HepG2 (cell line): ENCODE measurements around the gene HPCAL1. TPM values are rescaled to one million over a fixed set of nuclear protein-coding genes. Genes with fewer than 3 reads are reported as not detected.

ENCODE experiments used
- GLI4 ChIP-seq: sonication (generic); formaldehyde crosslinking; IDR thresholded peaks from 2 replicates; pipeline ENCODE4 v1.5.1; 2020; ENCODE audit warnings: missing genetic modification reagents, mild to moderate bottlenecking, moderate library complexity, borderline replicate concordance
- IRF2 ChIP-seq: IDR thresholded peaks from 2 replicates; pipeline ENCODE4 v1.6.1; 2018; ENCODE audit warnings: missing genetic modification reagents, missing compliant biosample characterization
- JDP2 ChIP-seq: sonication (generic); formaldehyde crosslinking; IDR thresholded peaks from 2 replicates; pipeline ENCODE4 v1.8.1; 2022; ENCODE audit warnings: missing genetic modification reagents, borderline replicate concordance
- MIER2 ChIP-seq: IDR thresholded peaks from 2 replicates; pipeline ENCODE4 v1.6.1; 2016; ENCODE audit warnings: missing biosample characterization, missing genetic modification reagents
- NFKB2 ChIP-seq: sonication (generic); formaldehyde crosslinking; IDR thresholded peaks from 2 replicates; pipeline ENCODE4 v1.4.0; 2020; ENCODE audit warnings: missing genetic modification reagents, borderline replicate concordance
- NR2C2 ChIP-seq: sonication (generic); formaldehyde crosslinking; IDR thresholded peaks from 2 replicates; pipeline ENCODE4 v1.4.0; 2020; ENCODE audit warnings: missing genetic modification reagents, mild to moderate bottlenecking, moderate library complexity, borderline replicate concordance
- SALL1 ChIP-seq: sonication (generic); formaldehyde crosslinking; IDR thresholded peaks from 2 replicates; pipeline ENCODE4 v1.8.0; 2022; ENCODE audit warnings: mild to moderate bottlenecking, missing genetic modification reagents
- SOX5 ChIP-seq: IDR thresholded peaks from 2 replicates; pipeline ENCODE4 v1.6.1; 2016; ENCODE audit warnings: borderline replicate concordance
- YEATS2 ChIP-seq: sonication (generic); formaldehyde crosslinking; IDR thresholded peaks from 2 replicates; pipeline ENCODE4 v1.4.0; 2020; ENCODE audit warnings: missing genetic modification reagents, borderline replicate concordance
- ZNF570 ChIP-seq: sonication (generic); formaldehyde crosslinking; IDR thresholded peaks from 2 replicates; pipeline ENCODE4 v1.4.0; 2020; ENCODE audit warnings: mild to moderate bottlenecking, missing genetic modification reagents, borderline replicate concordance
- ZNF616 ChIP-seq: sonication (generic); formaldehyde crosslinking; IDR thresholded peaks from 2 replicates; pipeline ENCODE4 v1.5.0; 2020; ENCODE audit warnings: low read depth, mild to moderate bottlenecking, missing genetic modification reagents
- ZNF7 ChIP-seq: IDR thresholded peaks from 2 replicates; pipeline ENCODE4 v1.6.1; 2016; ENCODE audit warnings: missing biosample characterization, missing genetic modification reagents
- polyA plus RNA-seq, 8 experiments: library from polyadenylated mRNA; depleted of rRNA in 3 of 8; stranded (reverse) in 7 of 8; unstranded in 1 of 8; fragments of >200 nt; fragmentation: Illumina TruSeq in 4 of 8; extraction: Trizol in 4 of 8; gene quantifications; 2 replicates each; pipeline versions ENCODE4 v1.2.1 to v1.2.3, GENCODE V29; 2011 to 2016; ENCODE audit warnings: low read depth in 4 of 8, missing spikeins in 1 of 8, mixed read lengths in 1 of 8; ENCODE audit not compliant: insufficient read depth in 1 of 8
- total RNA-seq, 5 experiments: library from RNA; depleted of rRNA; stranded (reverse); fragments of >200 nt; fragmentation: Illumina TruSeq; extraction: Trizol; gene quantifications; 2 replicates each; pipeline ENCODE4 v1.2.3, GENCODE V29; 2016; ENCODE audit warnings: low read depth in 1 of 5
- TF ChIP-seq, protein P1 (sequence below): sonication (generic); formaldehyde crosslinking; IDR thresholded peaks from 2 replicates; pipeline ENCODE4 v1.4.0; 2020; ENCODE audit warnings: mild to moderate bottlenecking, missing genetic modification reagents
- TF ChIP-seq, protein P2 (sequence below): sonication (generic); formaldehyde crosslinking; IDR thresholded peaks from 2 replicates; pipeline ENCODE4 v1.4.0; 2020; ENCODE audit warnings: missing genetic modification reagents
- TF ChIP-seq, protein P3 (sequence below): sonication (generic); formaldehyde crosslinking; IDR thresholded peaks from 2 replicates; pipeline ENCODE4 v1.5.0; 2020; ENCODE audit warnings: mild to moderate bottlenecking, missing genetic modification reagents
- TF ChIP-seq, protein P4 (sequence below): sonication (generic); formaldehyde crosslinking; IDR thresholded peaks from 2 replicates; pipeline ENCODE4 v1.4.0; 2020; ENCODE audit warnings: missing genetic modification reagents
- TF ChIP-seq, protein P5 (sequence below): fragments of 450-650 bp; IDR thresholded peaks from 2 replicates; pipeline ENCODE4 v1.6.1; 2016

The HPCAL1 gene
- total and polyA plus RNA-seq, 2 of the 13 experiments (the other 11 are each of a cell fraction or from before 2014, with no cell fraction given), result 29.5 to 29.9 TPM

DNA sequence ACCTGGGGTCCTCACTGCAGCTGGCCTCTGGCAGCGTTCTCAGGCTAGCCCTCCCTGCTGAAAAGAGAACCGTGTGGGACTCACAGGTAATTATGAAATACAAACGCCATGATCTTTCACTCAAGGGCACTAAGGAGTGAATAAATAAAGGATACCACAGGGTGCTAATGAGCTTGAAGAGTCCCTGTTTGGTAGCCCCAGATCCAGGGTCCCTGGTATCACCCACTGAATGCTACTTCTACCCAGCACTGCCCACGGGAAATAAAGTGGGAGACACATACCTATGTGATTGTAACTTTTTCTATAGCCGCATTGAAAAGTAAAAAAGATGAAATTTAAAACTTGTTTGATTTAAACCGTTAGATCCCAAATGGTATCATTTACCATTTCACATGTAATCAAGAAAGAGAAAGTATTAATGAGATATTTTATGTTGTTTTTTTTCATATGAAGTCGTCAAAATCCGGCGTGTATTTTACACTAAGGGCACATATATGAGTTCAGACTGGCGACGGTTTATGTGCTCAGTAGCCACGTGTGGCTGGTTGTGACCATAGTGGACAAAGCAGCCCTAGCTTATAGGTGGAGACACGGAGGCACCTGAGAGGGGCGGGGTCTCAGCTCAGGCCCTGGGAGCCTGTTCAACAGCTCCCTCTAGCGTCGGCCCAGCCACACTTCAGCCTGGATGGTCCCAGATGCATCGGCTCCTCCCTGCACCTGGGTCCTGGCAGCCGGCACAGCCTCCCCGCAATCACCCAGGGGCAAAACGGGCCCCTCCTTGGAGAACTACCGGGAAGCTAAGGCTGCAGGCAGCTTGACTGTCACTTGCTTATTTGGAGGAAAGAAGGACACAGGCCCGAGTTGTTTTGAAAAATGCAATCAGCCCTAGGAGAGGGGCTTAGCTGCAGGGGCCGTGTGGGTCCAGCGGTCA lies 106.2 kb downstream of the HPCAL1 start (continued):
- TF ChIP-seq, protein P1, sequence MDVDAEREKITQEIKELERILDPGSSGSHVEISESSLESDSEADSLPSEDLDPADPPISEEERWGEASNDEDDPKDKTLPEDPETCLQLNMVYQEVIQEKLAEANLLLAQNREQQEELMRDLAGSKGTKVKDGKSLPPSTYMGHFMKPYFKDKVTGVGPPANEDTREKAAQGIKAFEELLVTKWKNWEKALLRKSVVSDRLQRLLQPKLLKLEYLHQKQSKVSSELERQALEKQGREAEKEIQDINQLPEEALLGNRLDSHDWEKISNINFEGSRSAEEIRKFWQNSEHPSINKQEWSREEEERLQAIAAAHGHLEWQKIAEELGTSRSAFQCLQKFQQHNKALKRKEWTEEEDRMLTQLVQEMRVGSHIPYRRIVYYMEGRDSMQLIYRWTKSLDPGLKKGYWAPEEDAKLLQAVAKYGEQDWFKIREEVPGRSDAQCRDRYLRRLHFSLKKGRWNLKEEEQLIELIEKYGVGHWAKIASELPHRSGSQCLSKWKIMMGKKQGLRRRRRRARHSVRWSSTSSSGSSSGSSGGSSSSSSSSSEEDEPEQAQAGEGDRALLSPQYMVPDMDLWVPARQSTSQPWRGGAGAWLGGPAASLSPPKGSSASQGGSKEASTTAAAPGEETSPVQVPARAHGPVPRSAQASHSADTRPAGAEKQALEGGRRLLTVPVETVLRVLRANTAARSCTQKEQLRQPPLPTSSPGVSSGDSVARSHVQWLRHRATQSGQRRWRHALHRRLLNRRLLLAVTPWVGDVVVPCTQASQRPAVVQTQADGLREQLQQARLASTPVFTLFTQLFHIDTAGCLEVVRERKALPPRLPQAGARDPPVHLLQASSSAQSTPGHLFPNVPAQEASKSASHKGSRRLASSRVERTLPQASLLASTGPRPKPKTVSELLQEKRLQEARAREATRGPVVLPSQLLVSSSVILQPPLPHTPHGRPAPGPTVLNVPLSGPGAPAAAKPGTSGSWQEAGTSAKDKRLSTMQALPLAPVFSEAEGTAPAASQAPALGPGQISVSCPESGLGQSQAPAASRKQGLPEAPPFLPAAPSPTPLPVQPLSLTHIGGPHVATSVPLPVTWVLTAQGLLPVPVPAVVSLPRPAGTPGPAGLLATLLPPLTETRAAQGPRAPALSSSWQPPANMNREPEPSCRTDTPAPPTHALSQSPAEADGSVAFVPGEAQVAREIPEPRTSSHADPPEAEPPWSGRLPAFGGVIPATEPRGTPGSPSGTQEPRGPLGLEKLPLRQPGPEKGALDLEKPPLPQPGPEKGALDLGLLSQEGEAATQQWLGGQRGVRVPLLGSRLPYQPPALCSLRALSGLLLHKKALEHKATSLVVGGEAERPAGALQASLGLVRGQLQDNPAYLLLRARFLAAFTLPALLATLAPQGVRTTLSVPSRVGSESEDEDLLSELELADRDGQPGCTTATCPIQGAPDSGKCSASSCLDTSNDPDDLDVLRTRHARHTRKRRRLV (CRISPR knock-in tag), result no peak
- peak; percentile 88 for TF ChIP-seq IRF2 (CRISPR knock-in tag)
- no peak; the same call in 1 of the 2 replicates for TF ChIP-seq ZNF570 (CRISPR knock-in tag)
- TF ChIP-seq NFKB2 (CRISPR knock-in tag), result peak; percentile 81; the same call in 1 of the 2 replicates
- TF ChIP-seq YEATS2 (CRISPR knock-in tag), result peak; percentile 76; the same call in 1 of the 2 replicates
- no peak for TF ChIP-seq ZNF7 (CRISPR knock-in tag)
- TF ChIP-seq, protein P2, sequence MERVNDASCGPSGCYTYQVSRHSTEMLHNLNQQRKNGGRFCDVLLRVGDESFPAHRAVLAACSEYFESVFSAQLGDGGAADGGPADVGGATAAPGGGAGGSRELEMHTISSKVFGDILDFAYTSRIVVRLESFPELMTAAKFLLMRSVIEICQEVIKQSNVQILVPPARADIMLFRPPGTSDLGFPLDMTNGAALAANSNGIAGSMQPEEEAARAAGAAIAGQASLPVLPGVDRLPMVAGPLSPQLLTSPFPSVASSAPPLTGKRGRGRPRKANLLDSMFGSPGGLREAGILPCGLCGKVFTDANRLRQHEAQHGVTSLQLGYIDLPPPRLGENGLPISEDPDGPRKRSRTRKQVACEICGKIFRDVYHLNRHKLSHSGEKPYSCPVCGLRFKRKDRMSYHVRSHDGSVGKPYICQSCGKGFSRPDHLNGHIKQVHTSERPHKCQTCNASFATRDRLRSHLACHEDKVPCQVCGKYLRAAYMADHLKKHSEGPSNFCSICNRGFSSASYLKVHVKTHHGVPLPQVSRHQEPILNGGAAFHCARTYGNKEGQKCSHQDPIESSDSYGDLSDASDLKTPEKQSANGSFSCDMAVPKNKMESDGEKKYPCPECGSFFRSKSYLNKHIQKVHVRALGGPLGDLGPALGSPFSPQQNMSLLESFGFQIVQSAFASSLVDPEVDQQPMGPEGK (CRISPR knock-in tag), result peak; percentile 28; the same call in 1 of the 2 replicates
- TF ChIP-seq, protein P3, sequence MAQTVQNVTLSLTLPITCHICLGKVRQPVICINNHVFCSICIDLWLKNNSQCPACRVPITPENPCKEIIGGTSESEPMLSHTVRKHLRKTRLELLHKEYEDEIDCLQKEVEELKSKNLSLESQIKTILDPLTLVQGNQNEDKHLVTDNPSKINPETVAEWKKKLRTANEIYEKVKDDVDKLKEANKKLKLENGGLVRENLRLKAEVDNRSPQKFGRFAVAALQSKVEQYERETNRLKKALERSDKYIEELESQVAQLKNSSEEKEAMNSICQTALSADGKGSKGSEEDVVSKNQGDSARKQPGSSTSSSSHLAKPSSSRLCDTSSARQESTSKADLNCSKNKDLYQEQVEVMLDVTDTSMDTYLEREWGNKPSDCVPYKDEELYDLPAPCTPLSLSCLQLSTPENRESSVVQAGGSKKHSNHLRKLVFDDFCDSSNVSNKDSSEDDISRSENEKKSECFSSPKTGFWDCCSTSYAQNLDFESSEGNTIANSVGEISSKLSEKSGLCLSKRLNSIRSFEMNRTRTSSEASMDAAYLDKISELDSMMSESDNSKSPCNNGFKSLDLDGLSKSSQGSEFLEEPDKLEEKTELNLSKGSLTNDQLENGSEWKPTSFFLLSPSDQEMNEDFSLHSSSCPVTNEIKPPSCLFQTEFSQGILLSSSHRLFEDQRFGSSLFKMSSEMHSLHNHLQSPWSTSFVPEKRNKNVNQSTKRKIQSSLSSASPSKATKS (CRISPR knock-in tag), result no peak
- TF ChIP-seq, protein P4, sequence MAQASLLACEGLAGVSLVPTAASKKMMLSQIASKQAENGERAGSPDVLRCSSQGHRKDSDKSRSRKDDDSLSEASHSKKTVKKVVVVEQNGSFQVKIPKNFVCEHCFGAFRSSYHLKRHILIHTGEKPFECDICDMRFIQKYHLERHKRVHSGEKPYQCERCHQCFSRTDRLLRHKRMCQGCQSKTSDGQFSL (CRISPR knock-in tag), result no peak
- no peak for TF ChIP-seq ZNF616 (CRISPR knock-in tag)
- TF ChIP-seq NR2C2 (CRISPR knock-in tag), result peak; percentile 27; the same call in 1 of the 2 replicates
- TF ChIP-seq GLI4 (CRISPR knock-in tag), result peak; percentile 67; the same call in 1 of the 2 replicates
- peak; percentile 84 for TF ChIP-seq SALL1 (CRISPR knock-in tag)
- peak; percentile 80 for TF ChIP-seq MIER2 (CRISPR knock-in tag)
- TF ChIP-seq, protein P5, sequence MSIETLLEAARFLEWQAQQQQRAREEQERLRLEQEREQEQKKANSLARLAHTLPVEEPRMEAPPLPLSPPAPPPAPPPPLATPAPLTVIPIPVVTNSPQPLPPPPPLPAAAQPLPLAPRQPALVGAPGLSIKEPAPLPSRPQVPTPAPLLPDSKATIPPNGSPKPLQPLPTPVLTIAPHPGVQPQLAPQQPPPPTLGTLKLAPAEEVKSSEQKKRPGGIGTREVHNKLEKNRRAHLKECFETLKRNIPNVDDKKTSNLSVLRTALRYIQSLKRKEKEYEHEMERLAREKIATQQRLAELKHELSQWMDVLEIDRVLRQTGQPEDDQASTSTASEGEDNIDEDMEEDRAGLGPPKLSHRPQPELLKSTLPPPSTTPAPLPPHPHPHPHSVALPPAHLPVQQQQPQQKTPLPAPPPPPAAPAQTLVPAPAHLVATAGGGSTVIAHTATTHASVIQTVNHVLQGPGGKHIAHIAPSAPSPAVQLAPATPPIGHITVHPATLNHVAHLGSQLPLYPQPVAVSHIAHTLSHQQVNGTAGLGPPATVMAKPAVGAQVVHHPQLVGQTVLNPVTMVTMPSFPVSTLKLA, result peak; percentile 78
- TF ChIP-seq JDP2 (CRISPR knock-in tag), result no peak
- peak; percentile 54; the same call in 1 of the 2 replicates for TF ChIP-seq SOX5 (CRISPR knock-in tag)
